LNCAP (cell line): Measurements from ENCODE around the gene KNOP1.

Source experiments
- TF ChIP-seq, protein P1 (sequence below): fragments of 450-650 bp; IDR thresholded peaks from 2 replicates; pipeline ENCODE4 v1.5.1; 2017; ENCODE audit warnings: mild to moderate bottlenecking

Gene KNOP1

DNA sequence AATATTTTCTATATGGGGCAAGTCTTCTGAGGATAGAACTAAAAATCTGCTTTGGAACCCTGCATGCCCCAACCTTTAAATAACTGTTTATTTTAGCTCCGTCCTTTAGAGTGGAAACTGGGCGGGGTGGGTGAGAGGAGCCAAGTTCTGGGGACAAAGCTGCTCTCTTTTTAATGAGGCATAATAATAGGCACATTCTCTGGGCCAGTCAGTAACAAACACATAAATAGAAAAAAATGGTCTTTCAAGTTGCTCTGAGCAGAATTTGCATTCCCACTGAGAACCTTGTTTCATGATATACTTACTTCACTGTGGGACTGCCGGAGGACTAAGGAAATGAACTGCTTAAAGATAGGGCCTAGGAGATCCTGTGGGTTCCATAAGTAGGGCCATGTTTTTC, 51.5 kb downstream of the KNOP1 start:
- TF ChIP-seq, protein P1, sequence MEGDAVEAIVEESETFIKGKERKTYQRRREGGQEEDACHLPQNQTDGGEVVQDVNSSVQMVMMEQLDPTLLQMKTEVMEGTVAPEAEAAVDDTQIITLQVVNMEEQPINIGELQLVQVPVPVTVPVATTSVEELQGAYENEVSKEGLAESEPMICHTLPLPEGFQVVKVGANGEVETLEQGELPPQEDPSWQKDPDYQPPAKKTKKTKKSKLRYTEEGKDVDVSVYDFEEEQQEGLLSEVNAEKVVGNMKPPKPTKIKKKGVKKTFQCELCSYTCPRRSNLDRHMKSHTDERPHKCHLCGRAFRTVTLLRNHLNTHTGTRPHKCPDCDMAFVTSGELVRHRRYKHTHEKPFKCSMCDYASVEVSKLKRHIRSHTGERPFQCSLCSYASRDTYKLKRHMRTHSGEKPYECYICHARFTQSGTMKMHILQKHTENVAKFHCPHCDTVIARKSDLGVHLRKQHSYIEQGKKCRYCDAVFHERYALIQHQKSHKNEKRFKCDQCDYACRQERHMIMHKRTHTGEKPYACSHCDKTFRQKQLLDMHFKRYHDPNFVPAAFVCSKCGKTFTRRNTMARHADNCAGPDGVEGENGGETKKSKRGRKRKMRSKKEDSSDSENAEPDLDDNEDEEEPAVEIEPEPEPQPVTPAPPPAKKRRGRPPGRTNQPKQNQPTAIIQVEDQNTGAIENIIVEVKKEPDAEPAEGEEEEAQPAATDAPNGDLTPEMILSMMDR: no peak

DNA sequence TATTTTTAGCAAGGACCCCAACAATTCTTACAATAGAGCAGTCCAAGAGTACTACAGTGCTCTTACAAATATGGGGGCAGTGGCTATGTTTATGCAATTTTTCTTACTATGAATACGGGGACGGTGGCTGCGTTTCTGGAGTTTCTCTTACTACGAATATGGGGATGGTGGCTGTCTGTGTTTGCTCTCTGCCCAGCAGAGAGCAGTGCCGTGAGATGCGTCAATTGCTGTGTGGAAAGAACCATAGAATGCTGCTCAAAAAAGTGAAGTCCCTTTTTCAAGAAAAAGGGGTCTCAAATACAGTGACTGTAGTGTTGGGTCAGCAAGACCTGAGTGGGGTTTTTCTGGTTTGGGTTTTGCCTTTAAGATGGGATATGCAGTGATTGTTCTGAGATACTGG, 53.9 kb downstream of the KNOP1 start:
- TF ChIP-seq, protein P1: no peak

DNA sequence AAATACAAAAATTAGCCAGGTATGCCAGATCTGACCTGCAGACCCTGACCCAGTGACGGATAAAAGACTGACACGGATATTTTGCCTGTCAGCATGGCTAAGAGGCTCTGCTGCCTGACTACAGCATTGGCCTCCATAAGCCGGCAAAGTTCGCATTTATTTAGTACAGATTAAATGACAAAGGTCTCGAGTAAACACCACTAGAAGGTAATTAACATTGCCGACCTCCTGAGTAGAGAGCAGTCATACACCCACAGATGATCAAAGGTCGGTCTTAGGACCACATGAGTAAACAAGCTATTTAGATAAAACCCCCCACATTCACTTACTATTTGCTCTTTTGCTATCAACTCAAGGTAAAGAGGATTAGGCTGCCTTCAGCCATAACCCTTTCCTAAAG, 55.7 kb downstream of the KNOP1 start:
- TF ChIP-seq, protein P1: no peak

DNA sequence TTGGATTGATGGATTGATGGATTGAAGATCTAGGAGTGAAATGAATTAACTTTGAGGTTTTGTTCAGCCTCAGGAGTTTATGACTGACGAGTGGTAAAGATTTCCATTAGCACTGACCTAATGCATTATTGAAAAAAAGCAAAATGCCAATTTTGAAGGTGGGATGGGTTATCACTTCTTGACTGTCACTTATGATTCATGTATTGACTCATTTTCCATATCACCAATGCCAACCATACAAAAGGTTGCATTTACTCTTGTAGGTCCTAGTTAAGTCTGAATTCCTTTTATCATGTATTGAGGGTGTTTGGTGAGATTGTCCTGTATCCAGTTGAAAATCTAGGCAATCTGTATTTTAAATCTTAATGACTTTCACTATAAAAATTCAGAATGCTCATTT, 57.6 kb downstream of the KNOP1 start:
- TF ChIP-seq, protein P1: no peak

DNA sequence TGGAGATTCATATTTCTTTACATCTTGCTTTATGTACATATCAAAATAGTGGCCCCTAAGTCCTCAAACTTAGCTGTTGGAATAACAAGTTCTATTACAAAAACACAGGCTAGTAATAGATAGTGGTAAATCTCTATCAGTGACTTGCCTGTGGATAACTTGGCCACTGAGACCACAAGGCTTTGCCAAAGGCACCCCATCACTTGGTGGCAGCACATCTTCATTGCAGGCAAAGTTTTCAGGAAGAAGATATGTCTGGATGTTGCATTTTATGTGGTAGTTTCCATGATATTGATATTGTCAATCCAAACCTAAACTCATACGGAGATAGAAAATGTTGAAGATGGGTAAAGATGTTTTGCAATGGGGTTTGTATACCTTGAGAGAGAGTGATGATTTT, 58.5 kb downstream of the KNOP1 start:
- TF ChIP-seq, protein P1: no peak

DNA sequence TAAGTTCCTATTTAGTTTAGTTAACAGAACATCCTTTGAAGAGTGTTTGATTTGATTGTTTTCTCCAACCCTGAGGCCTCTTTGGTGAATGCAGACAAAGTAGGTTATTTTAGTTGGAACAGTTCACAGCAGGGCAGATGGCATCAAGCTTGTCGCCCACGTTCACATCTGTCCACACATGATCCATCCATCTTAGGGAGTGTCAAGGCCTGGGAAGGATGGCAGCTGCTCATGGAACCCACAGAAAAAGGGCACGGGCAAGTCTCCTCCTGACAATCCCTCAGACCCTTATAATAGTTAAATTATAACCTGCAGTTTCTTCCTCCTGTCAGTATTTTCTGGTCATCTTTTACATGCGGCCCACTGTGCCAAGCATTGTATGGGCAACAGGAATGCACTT, 60.2 kb downstream of the KNOP1 start:
- TF ChIP-seq, protein P1: no peak

DNA sequence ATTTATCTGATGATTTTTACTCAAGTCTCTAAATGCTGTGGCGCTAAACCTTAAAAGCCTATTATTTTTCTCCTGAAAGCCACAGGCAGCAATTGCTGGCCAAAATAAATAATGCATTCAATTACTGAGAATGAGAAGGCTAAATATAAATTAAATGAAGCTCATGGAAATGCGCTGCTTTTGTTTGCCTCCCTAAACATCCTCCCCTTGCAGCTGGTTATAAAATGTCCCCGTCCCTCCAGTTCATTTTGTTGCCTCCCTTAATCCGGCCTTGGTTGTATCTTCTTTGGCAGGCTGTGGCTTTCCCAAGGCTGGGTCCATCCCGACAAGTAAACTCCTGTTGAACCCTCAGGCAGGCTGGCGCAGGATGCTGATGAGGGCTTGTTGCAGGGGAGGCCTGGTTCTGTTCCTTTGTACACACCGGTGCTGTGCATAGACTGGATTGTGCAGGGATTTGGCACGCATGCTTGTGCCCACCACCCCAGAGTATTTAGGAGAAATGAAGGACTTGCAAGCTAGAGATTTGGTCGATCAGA, 62.7 kb downstream of the KNOP1 start:
- TF ChIP-seq, protein P1: no peak

DNA sequence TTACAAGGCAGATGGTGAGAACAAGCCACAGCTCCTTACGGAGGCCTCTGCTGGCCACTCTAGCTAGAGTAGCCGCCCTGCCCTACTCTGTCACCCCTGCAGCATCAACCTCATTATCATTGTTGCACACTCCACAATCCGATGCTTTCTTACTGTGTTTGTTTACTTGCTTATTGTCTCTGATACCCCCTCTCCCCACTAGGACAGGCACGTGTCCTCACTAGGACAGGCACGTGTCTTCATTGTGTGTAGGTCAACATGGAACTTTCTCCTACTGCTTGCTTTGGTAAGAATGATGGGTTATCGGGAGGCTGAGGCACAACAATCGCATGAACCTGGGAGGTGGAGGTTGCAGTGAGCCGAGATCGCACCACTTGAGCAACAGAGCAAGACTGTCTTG, 63.9 kb downstream of the KNOP1 start:
- TF ChIP-seq, protein P1: no peak
